Effector memory CD4-positive, alpha-beta T cell (primary cell): ENCODE measurements around the gene TMEM140.

Source experiments
- DNase-seq, 3 donors: peaks; one replicate each; pipeline ENCODE4 v3.0.0-alpha.2; 2020
- H3K27ac ChIP-seq: 2 replicates; pipeline ENCODE4 v1.7.0; 2013; ENCODE audit warnings: mild to moderate bottlenecking, low read length, moderate library complexity; ENCODE audit not compliant: insufficient read depth, poor library complexity, severe bottlenecking
- H3K27me3 ChIP-seq: replicated peaks from 2 replicates; pipeline ENCODE4 v1.7.0; 2013; ENCODE audit warnings: mild to moderate bottlenecking, low read length; ENCODE audit not compliant: insufficient read depth, control insufficient read depth, poor library complexity, severe bottlenecking
- H3K36me3 ChIP-seq: 2 replicates; pipeline ENCODE4 v1.7.0; 2013; ENCODE audit warnings: mild to moderate bottlenecking, low read length, moderate library complexity; ENCODE audit not compliant: control insufficient read depth, insufficient read depth
- H3K4me1 ChIP-seq: 2 replicates; pipeline ENCODE4 v1.7.0; 2013; ENCODE audit warnings: low read length, mild to moderate bottlenecking; ENCODE audit not compliant: control insufficient read depth, insufficient read depth, poor library complexity, severe bottlenecking
- H3K4me3 ChIP-seq: 2 replicates; pipeline ENCODE4 v1.7.0; 2013; ENCODE audit warnings: low read length, low read depth, mild to moderate bottlenecking; ENCODE audit not compliant: insufficient read depth, poor library complexity, severe bottlenecking
- H3K9me3 ChIP-seq: 2 replicates; pipeline ENCODE4 v1.7.0; 2013; ENCODE audit warnings: mild to moderate bottlenecking, low read length, moderate library complexity; ENCODE audit not compliant: control insufficient read depth

Gene TMEM140

DNA sequence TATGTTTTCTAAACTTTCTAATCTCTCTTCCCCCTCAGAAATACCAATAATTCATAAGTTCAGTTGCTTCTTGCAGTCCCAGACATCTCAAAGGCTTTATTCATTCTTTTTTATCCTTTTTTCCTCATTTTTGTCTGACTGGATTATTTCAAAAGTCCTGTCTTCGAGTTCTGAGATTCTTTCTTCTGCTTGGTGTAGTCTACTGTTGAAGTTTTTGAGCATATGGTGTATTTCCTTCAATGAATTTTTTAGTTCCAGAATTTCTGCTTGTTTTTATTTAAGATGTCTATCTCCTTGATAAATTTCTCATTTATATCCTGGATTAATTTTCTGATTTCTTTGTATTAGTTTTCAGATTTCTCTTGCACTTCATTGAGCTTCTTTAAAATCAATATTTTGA lies 8.4 kb downstream of the TMEM140 start:
- no peak overlapping the region for H3K27ac ChIP-seq
- peaks cover 17% of the 10 kb centered on the region for H3K4me1 ChIP-seq
- H3K27me3 ChIP-seq = no peaks in the 10 kb centered on the region
- peaks cover 10% of the 10 kb centered on the region for H3K9me3 ChIP-seq
- peaks cover 9% of the 10 kb centered on the region for H3K36me3 ChIP-seq
- no peak for DNase-seq
- H3K4me3 ChIP-seq = no peak overlapping the region

DNA sequence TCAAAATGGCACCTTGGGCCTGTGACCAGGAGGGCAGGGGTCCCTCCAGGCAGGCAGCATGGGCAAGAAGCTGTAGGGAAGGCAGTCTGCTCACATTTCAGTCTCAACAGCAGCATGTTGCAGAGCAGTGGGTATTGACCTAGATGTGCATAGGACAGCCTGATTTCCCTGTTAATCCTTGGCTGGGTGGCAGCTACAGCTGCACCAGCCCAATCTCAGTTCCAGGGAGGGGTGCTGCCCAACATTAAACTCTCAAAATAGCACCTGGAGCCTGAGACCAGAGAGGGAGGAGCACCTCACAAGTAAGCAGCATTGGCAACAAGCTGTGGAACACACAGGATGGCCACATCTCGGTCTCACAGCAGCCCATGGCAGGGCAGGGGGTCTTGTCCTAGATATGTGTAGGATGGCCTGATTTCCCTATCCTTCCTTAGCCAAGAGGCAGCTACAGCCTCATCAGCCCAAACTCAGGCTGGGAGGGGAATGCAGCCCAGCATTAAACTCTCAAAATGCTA lies 10.3 kb downstream of the TMEM140 start:
- Histone ChIP-seq H3K27me3 (no peaks in the 10 kb centered on the region), H3K27ac (no peak overlapping the region), H3K4me3 (no peak overlapping the region), H3K36me3 (peaks cover 8% of the 10 kb centered on the region), H3K9me3 (peaks cover 10% of the 10 kb centered on the region), H3K4me1 (peaks cover 17% of the 10 kb centered on the region)
- no peak for DNase-seq

DNA sequence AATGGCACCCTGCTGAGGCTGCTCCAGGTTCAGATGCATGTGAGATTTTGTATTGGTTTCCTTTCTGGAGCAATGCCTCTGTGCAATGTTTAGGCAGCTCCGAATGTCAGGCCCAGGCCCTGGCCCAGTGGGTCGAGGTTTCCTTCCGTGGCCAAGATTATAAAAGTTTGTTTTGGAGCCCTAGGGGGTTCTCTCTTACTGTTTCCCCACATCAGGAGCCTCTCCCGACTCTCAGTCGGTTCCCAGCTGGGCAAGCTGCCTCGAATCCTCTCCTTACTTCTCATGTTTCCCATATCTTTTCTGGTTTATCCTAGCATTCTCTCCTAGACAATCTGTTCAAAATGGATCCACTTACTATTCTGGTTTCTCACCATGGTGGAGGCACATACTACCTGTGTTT lies 11.0 kb downstream of the TMEM140 start:
- H3K36me3 ChIP-seq = peaks cover 8% of the 10 kb centered on the region
- H3K4me3 ChIP-seq = no peak overlapping the region
- H3K27me3 ChIP-seq = no peaks in the 10 kb centered on the region
- DNase-seq = no peak
- peaks cover 18% of the 10 kb centered on the region for H3K4me1 ChIP-seq
- peaks cover 10% of the 10 kb centered on the region for H3K9me3 ChIP-seq
- no peak overlapping the region for H3K27ac ChIP-seq

DNA sequence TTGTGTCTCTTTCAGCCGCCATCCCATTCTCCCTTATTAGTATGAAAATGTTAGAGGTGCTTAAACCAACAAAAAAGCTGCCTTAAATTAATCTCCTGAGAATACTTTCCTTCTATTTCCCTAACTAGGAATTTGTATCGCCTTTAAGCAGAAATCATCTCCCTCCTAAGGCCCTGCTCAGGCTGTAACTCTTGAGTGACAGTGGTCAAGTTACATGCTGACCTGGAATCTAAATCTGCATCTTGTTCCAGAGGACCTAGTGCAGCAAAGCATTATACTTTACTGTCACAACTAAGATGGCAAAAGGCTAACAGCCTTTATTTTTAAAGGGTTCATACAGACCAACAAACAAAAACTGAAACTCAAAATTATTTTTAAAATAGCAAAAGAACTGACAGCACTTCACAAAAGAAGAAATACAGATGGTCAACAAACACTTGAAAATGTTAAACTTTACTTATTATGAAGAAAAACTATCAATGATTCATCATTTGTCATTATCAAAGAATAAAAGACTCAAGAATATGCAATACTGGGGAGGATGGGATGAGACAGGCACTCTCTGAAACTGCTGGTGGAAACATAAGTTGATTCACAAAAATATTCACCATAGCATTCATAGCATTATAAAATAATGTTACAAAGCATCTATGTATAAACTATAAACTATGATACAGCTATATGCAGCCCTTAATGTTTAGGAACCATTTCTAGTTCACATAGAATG lies 11.7 kb downstream of the TMEM140 start:
- H3K4me1 ChIP-seq = peaks cover 20% of the 10 kb centered on the region
- no peak overlapping the region for H3K27ac ChIP-seq
- peaks cover 10% of the 10 kb centered on the region for H3K9me3 ChIP-seq
- H3K36me3 ChIP-seq = peaks cover 14% of the 10 kb centered on the region
- H3K4me3 ChIP-seq = no peak overlapping the region
- no peaks in the 10 kb centered on the region for H3K27me3 ChIP-seq
- DNase-seq = no peak

DNA sequence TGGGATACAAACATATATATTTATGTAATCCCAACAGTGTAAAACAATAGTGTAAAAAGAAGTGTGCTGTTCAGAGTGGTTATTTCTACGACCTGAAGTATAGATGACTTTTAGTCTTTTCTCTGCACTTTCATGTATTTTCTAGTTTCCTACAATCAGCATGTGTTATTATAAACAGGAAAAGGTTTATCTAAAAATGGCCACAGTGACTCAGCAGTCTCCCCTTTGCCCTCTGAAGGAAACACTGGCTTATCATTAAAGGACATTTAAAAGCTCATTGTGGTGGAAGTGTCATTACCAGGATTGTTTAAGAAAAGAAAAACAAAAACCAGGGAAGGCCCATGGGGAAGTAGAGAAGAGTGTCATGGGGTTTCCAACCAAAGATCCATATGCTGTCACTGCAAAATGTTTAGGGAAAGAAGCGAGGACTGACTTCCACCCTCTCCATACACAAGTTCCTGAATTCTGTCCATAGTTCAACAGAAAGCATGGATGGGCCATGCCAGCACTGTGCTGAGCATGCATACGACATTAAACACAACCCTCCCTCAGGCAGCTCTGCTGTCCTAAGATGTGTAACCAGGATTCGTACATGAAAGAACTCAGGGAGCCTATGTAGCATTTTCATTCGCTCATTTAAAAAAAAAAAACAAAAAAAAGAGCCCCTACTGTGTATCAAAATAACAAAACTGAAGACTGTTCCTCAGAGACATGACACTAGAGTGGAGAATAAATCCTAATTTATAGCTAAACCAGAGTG lies 12.4 kb downstream of the TMEM140 start:
- H3K4me3 ChIP-seq = no peak overlapping the region
- H3K27me3 ChIP-seq = no peaks in the 10 kb centered on the region
- peaks cover 19% of the 10 kb centered on the region for H3K36me3 ChIP-seq
- H3K4me1 ChIP-seq = peaks cover 20% of the 10 kb centered on the region
- H3K9me3 ChIP-seq = peaks cover 10% of the 10 kb centered on the region
- H3K27ac ChIP-seq = no peak overlapping the region
- DNase-seq = no peak

DNA sequence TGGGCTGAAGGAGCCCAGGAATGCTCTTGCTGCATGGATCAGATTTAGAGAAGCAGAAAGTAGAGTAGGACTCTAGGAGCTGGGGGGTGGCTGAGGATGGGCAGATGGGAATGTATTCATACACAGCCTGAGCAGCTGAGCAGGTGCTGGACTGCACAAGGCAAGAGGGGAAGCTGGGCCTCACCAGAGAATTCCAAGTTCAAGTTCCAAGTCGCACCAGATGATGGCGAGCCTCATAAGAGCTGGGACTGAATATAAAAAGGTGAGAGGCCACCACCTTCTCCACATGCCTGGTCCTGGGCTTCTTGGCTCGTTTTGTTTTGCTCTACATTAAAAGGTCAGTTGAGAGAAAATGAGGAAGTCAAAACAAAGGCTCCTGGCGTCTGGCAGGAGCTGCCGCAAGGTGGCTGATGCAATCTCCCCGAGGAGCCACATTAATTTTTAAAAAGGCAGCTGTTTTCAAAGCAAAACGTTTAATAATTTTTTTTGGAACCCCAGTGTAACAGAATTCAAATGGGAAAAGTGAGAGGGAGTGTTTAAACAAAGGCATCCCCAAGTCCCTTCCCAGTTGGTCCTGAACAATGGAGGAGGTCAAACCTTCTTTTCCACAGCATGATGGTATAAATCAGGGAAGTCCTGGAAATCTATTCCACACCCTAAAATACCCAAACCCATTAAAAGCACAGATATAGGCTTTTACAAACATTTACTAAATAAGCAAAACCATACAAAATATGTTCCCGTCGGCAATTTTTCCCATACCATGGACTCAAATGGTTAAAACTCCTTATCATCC lies 13.2 kb downstream of the TMEM140 start:
- H3K4me3 ChIP-seq = no peak overlapping the region
- no peak overlapping the region for H3K27ac ChIP-seq
- peaks cover 20% of the 10 kb centered on the region for H3K4me1 ChIP-seq
- H3K36me3 ChIP-seq = peaks cover 23% of the 10 kb centered on the region
- peaks cover 3% of the 10 kb centered on the region for H3K9me3 ChIP-seq
- no peak for DNase-seq
- no peaks in the 10 kb centered on the region for H3K27me3 ChIP-seq

DNA sequence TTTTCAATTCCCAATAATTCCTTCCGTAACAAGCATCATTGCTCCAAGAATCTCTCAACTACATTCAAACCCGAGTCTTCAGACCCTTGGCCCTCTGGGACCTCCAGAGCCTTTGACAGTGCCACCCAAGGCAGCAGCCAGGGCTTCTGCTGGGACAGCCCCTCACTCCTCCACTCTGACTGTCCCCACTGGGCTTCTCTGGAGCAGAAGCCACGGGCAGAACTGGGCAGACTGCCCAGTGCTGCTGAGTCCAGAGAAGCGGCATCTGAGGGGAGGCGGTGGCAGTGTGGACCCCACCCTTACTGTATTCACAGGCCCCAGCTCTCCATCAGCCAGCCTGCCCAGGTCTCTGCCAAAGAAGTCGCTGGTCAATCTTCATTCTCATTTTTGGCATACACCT lies 13.8 kb downstream of the TMEM140 start:
- Histone ChIP-seq H3K9me3 (peaks cover 3% of the 10 kb centered on the region), H3K4me1 (peaks cover 20% of the 10 kb centered on the region), H3K27me3 (no peaks in the 10 kb centered on the region), H3K27ac (no peak overlapping the region), H3K4me3 (no peak overlapping the region), H3K36me3 (peaks cover 23% of the 10 kb centered on the region)
- no peak for DNase-seq

DNA sequence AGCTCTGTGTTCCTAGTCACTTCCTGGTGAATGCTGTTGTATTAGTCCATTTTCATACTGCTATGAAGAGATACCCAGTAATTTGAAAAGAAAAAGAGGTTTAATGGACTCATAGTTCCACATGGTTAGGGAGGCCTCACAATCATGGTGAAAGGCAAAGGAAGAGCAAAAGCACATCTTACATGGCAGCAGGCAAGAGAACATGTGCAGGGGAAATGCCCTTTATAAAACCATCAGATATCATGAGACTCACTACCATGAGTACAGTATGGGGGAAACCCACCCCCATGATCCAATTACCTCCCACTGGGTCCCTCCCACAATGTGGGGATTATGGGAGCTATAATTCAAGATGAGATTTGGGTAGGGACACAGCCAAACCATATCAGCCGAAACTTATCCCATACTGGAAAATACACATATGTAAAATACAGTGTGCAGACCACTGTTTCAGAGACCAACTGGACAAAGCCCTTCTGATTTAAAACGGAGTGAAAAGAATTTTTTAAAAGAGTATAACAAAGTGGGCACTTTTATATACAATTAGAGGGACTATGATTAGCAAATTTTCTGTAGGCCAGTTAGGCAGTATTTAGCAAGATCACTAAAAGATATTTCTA lies 14.6 kb downstream of the TMEM140 start:
- H3K4me3 ChIP-seq = no peak overlapping the region
- no peaks in the 10 kb centered on the region for H3K27me3 ChIP-seq
- no peak for DNase-seq
- no peaks in the 10 kb centered on the region for H3K9me3 ChIP-seq
- peaks cover 31% of the 10 kb centered on the region for H3K36me3 ChIP-seq
- H3K27ac ChIP-seq = no peak overlapping the region
- H3K4me1 ChIP-seq = peaks cover 20% of the 10 kb centered on the region

DNA sequence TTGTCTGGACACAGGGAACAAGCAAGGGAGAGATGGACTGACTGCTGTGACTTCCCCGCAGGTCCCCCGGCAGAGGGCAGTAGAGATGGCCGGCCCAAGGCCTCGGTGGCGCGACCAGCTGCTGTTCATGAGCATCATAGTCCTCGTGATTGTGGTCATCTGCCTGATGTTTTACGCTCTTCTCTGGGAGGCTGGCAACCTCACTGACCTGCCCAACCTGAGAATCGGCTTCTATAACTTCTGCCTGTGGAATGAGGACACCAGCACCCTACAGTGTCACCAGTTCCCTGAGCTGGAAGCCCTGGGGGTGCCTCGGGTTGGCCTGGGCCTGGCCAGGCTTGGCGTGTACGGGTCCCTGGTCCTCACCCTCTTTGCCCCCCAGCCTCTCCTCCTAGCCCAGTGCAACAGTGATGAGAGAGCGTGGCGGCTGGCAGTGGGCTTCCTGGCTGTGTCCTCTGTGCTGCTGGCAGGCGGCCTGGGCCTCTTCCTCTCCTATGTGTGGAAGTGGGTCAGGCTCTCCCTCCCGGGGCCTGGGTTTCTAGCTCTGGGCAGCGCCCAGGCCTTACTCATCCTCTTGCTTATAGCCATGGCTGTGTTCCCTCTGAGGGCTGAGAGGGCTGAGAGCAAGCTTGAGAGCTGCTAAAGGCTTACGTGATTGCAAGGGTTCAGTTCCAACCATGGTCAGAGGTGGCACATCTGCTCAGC lies 16.6 kb downstream of the TMEM140 start:
- Histone ChIP-seq H3K4me3 (no peak overlapping the region), H3K27ac (no peak overlapping the region), H3K36me3 (peaks cover 34% of the 10 kb centered on the region), H3K9me3 (no peaks in the 10 kb centered on the region), H3K27me3 (no peaks in the 10 kb centered on the region), H3K4me1 (peaks cover 24% of the 10 kb centered on the region)
- no peak for DNase-seq
